SU-DHL-6 (cell line): ENCODE results near the gene NACC1.

Experiments used
- H2AFZ ChIP-seq: fragments of 200-600 bp; sonication (generic); 2 replicates; pipeline ENCODE4 v1.6.1; 2014; ENCODE audit warnings: low read depth, mild to moderate bottlenecking, moderate library complexity, mixed read lengths, antibody characterized with exemption, low read length; ENCODE audit not compliant: severe bottlenecking
- H3F3A ChIP-seq: fragments of 200-600 bp; shearing (Covaris generic); 2 replicates; pipeline ENCODE4 v1.6.0; 2016; ENCODE audit warnings: antibody characterized with exemption, mild to moderate bottlenecking; ENCODE audit not compliant: insufficient read depth
- H3K27ac ChIP-seq: fragments of 200-600 bp; sonication (generic); 2 replicates; pipeline ENCODE4 v1.5.1; 2016; ENCODE audit warnings: low read depth, mild to moderate bottlenecking, low read length, moderate library complexity, mixed read lengths
- H3K27me3 ChIP-seq: fragments of 200-600 bp; sonication (generic), shearing (Covaris generic); 2 replicates; pipeline ENCODE4 v1.6.0; 2014; ENCODE audit warnings: mild to moderate bottlenecking, low read length
- H3K36me3 ChIP-seq: fragments of 200-600 bp; sonication (generic); 2 replicates; pipeline ENCODE4 v1.6.1; 2014; ENCODE audit warnings: mild to moderate bottlenecking, low read length, mixed read lengths
- H3K4me2 ChIP-seq: fragments of 300-600, 200-600 bp; shearing (Covaris generic), sonication (generic); 2 replicates; pipeline ENCODE4 v1.6.0; 2014; ENCODE audit warnings: low read length, low read depth, mild to moderate bottlenecking; ENCODE audit not compliant: poor library complexity, severe bottlenecking
- H3K4me3 ChIP-seq: fragments of 200-600 bp; sonication (generic); 2 replicates; pipeline ENCODE4 v1.5.1; 2014; ENCODE audit warnings: antibody characterized with exemption, low read length, mild to moderate bottlenecking, mixed read lengths; ENCODE audit not compliant: insufficient read depth, poor library complexity, severe bottlenecking
- H3K79me2 ChIP-seq: fragments of 200-600 bp; sonication (generic); 2 replicates; pipeline ENCODE4 v1.6.1; 2014; ENCODE audit warnings: mild to moderate bottlenecking, low read length, moderate library complexity; ENCODE audit not compliant: insufficient read depth
- H3K9ac ChIP-seq: fragments of 200-600 bp; sonication (generic); 2 replicates; pipeline ENCODE4 v1.7.0; 2014; ENCODE audit warnings: mild to moderate bottlenecking, low read length
- H3K9me2 ChIP-seq: fragments of 200-600 bp; sonication (generic); replicated peaks from 2 replicates; pipeline ENCODE4 v1.6.1; 2014; ENCODE audit warnings: low read length; ENCODE audit not compliant: insufficient read depth
- H3K9me3 ChIP-seq: fragments of 200-600 bp; sonication (generic); 2 replicates; pipeline ENCODE4 v1.6.1; 2014; ENCODE audit warnings: low read length, mixed read lengths; ENCODE audit not compliant: insufficient read depth
- H4K20me1 ChIP-seq: fragments of 200-600 bp; sonication (generic); 2 replicates; pipeline ENCODE4 v1.6.1; 2014; ENCODE audit warnings: low read depth, mild to moderate bottlenecking, antibody characterized with exemption, low read length, moderate library complexity, mixed read lengths
- EZH2phosphoT487 ChIP-seq: fragments of 200-600 bp; sonication (generic), shearing (Covaris generic); conservative IDR thresholded peaks from 2 replicates; pipeline ENCODE4 v1.6.1; 2018; ENCODE audit warnings: mild to moderate bottlenecking, antibody characterized with exemption, low read length, moderate library complexity, mixed read lengths
- TF ChIP-seq, protein P1 (sequence below): fragments of 200-600 bp; sonication (generic); IDR thresholded peaks from one replicate; pipeline ENCODE4 v1.5.1; 2017; ENCODE audit warnings: antibody characterized with exemption, mild to moderate bottlenecking, low read length, moderate library complexity; ENCODE audit not compliant: insufficient read depth, poor library complexity, severe bottlenecking

The NACC1 gene

DNA sequence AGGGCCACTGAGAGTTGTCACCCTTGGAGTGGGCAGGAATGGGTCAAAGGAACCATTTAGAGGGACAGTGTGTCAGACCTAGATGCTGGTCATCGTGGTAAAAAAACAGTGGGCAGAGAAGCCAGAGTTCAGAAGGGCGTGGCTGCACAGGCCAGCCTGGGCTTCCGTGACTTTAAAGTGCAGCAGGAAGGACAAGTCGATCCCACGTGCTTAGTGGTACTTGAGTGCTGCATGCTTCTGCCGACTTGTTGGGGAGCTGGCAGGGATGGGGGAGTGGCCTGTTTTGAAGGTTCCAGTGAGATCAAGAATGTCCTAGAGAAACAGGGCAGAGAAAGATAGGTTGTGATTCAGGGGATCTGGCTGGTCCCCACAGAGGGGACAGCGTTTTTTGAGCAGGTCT, 32.4 kb upstream of the NACC1 start:
- H3K9me3 ChIP-seq: no peaks in the 10 kb centered on the region
- H3K4me2 ChIP-seq: no peak overlapping the region
- H2AFZ ChIP-seq: no peak overlapping the region
- H3K4me3 ChIP-seq: no peak overlapping the region
- no peaks in the 10 kb centered on the region for H3K9me2 ChIP-seq
- TF ChIP-seq EZH2phosphoT487: no peak
- TF ChIP-seq, protein P1, sequence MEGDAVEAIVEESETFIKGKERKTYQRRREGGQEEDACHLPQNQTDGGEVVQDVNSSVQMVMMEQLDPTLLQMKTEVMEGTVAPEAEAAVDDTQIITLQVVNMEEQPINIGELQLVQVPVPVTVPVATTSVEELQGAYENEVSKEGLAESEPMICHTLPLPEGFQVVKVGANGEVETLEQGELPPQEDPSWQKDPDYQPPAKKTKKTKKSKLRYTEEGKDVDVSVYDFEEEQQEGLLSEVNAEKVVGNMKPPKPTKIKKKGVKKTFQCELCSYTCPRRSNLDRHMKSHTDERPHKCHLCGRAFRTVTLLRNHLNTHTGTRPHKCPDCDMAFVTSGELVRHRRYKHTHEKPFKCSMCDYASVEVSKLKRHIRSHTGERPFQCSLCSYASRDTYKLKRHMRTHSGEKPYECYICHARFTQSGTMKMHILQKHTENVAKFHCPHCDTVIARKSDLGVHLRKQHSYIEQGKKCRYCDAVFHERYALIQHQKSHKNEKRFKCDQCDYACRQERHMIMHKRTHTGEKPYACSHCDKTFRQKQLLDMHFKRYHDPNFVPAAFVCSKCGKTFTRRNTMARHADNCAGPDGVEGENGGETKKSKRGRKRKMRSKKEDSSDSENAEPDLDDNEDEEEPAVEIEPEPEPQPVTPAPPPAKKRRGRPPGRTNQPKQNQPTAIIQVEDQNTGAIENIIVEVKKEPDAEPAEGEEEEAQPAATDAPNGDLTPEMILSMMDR: no peak
- H3K27ac ChIP-seq: no peak overlapping the region
- H3K27me3 ChIP-seq: no peaks in the 10 kb centered on the region
- no peaks in the 10 kb centered on the region for H3K79me2 ChIP-seq
- H4K20me1 ChIP-seq: no peaks in the 10 kb centered on the region
- no peaks in the 10 kb centered on the region for H3F3A ChIP-seq
- no peak overlapping the region for H3K9ac ChIP-seq
- H3K36me3 ChIP-seq: no peaks in the 10 kb centered on the region

DNA sequence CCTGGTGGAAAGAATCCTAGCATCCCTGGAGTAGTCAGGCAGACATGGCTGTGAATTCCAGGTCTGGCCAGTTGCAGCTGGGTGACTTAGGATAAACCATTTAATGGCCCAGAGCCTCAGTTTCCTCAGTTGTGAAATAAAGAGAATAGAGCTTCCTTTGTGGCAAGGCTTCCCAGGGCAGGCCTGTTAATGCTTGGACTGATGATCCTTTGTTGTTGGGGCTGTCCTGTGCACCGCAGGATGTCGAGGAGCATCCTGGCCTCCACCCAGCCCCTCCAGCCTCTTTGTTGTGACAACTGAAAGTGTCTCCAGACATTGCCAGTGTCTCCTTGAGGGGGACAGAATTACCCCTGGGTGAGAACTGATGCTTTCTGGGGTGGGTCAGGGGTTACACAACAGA, 31.7 kb upstream of the NACC1 start:
- Histone ChIP-seq H2AFZ (no peak overlapping the region), H3K4me2 (no peak overlapping the region), H3K4me3 (no peak overlapping the region), H3K27me3 (no peaks in the 10 kb centered on the region), H3K9me2 (no peaks in the 10 kb centered on the region), H3K9me3 (no peaks in the 10 kb centered on the region), H4K20me1 (no peaks in the 10 kb centered on the region), H3F3A (no peaks in the 10 kb centered on the region), H3K36me3 (no peaks in the 10 kb centered on the region), H3K9ac (no peak overlapping the region), H3K27ac (no peak overlapping the region), H3K79me2 (no peaks in the 10 kb centered on the region)
- TF ChIP-seq, protein P1: no peak
- no peak for TF ChIP-seq EZH2phosphoT487

DNA sequence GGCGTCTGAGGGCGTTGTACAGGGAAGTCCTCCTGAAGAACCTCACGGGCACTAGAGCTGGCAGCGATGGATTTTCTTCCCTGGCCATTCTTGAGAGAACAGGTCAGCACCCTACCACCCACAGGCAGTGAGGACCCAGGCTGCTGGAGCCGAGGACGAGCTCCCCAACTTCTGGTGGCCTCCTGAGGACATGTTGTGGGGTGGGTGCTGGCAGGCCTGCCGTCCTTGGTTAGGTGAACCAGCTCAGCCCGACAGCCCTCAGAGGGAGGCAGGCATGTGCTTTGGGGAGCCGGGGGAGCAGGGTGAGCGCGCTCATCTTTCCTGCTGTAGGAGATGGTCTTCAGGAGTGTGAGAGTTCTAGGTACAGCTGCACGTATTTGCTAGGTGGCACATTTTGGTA, 30.8 kb upstream of the NACC1 start:
- H4K20me1 ChIP-seq: no peaks in the 10 kb centered on the region
- no peak overlapping the region for H3K27ac ChIP-seq
- no peak overlapping the region for H2AFZ ChIP-seq

More for the DNA sequence above, 30.8 kb upstream of the NACC1 start:
- no peak overlapping the region for H3K4me3 ChIP-seq
- no peaks in the 10 kb centered on the region for H3K36me3 ChIP-seq
- no peaks in the 10 kb centered on the region for H3K27me3 ChIP-seq
- H3K4me2 ChIP-seq: no peak overlapping the region
- H3K9ac ChIP-seq: no peak overlapping the region
- no peaks in the 10 kb centered on the region for H3K9me3 ChIP-seq
- no peaks in the 10 kb centered on the region for H3F3A ChIP-seq
- H3K79me2 ChIP-seq: no peaks in the 10 kb centered on the region
- TF ChIP-seq, protein P1: no peak
- no peak for TF ChIP-seq EZH2phosphoT487
- H3K9me2 ChIP-seq: no peaks in the 10 kb centered on the region
